Measurements from ENCODE around the gene STEAP3.

Gene STEAP3

GRCh38 chr2:119245076-119245840 is 21.6 kb downstream of the STEAP3 start:
- Histone ChIP-seq H3K9me3 (ENCODE audit: insufficient read depth, low read depth, low read length) (no peaks in the 10 kb centered on the region), H3K9me2 (replicated peaks; ENCODE audit: low read depth, low read length) (no peaks in the 10 kb centered on the region), H3K9ac (ENCODE audit: low read depth, low read length, poor library complexity, severe bottlenecking) (no peak overlapping the region), H3K79me2 (ENCODE audit: insufficient read depth, low read length) (no peaks in the 10 kb centered on the region), H3F3A (ENCODE audit: low read depth) (no peaks in the 10 kb centered on the region), H4K20me1 (ENCODE audit: insufficient read depth, low read length, poor library complexity, severe bottlenecking) (no peaks in the 10 kb centered on the region), H3K4me2 (ENCODE audit: low read depth, low read length, poor library complexity, severe bottlenecking) (no peak overlapping the region), H3K4me3 (ENCODE audit: low read length, poor library complexity, severe bottlenecking) (no peak overlapping the region), H3K4me1 (ENCODE audit: insufficient read depth, low read length, poor library complexity, severe bottlenecking) (no peaks in the 10 kb centered on the region), H2AFZ (ENCODE audit: low read length) (no peak overlapping the region), H3K27me3 (ENCODE audit: insufficient read depth, low read length, poor library complexity, severe bottlenecking) (no peaks in the 10 kb centered on the region), H3K36me3 (ENCODE audit: insufficient read depth, low read length) (no peaks in the 10 kb centered on the region)
- no peak for TF ChIP-seq EZH2phosphoT487 (IDR thresholded peaks at IDR 0.05; ENCODE audit: borderline replicate concordance)
- TF ChIP-seq, protein P1, sequence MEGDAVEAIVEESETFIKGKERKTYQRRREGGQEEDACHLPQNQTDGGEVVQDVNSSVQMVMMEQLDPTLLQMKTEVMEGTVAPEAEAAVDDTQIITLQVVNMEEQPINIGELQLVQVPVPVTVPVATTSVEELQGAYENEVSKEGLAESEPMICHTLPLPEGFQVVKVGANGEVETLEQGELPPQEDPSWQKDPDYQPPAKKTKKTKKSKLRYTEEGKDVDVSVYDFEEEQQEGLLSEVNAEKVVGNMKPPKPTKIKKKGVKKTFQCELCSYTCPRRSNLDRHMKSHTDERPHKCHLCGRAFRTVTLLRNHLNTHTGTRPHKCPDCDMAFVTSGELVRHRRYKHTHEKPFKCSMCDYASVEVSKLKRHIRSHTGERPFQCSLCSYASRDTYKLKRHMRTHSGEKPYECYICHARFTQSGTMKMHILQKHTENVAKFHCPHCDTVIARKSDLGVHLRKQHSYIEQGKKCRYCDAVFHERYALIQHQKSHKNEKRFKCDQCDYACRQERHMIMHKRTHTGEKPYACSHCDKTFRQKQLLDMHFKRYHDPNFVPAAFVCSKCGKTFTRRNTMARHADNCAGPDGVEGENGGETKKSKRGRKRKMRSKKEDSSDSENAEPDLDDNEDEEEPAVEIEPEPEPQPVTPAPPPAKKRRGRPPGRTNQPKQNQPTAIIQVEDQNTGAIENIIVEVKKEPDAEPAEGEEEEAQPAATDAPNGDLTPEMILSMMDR (conservative IDR thresholded peaks at IDR 0.05; ENCODE audit: low read length): no peak

- TF ChIP-seq, protein P1 (conservative IDR thresholded peaks at IDR 0.05; ENCODE audit: low read length): no peak
- no peak for TF ChIP-seq EZH2phosphoT487 (IDR thresholded peaks at IDR 0.05; ENCODE audit: borderline replicate concordance)
- Histone ChIP-seq H3K9me3 (ENCODE audit: insufficient read depth, low read depth, low read length) (no peaks in the 10 kb centered on the region), H3F3A (ENCODE audit: low read depth) (no peaks in the 10 kb centered on the region), H3K4me1 (ENCODE audit: insufficient read depth, low read length, poor library complexity, severe bottlenecking) (no peaks in the 10 kb centered on the region), H3K4me2 (ENCODE audit: low read depth, low read length, poor library complexity, severe bottlenecking) (no peak overlapping the region), H3K36me3 (ENCODE audit: insufficient read depth, low read length) (no peaks in the 10 kb centered on the region), H2AFZ (ENCODE audit: low read length) (no peak overlapping the region), H3K4me3 (ENCODE audit: low read length, poor library complexity, severe bottlenecking) (no peak overlapping the region), H3K79me2 (ENCODE audit: insufficient read depth, low read length) (no peaks in the 10 kb centered on the region), H4K20me1 (ENCODE audit: insufficient read depth, low read length, poor library complexity, severe bottlenecking) (no peaks in the 10 kb centered on the region), H3K9ac (ENCODE audit: low read depth, low read length, poor library complexity, severe bottlenecking) (no peak overlapping the region), H3K9me2 (replicated peaks; ENCODE audit: low read depth, low read length) (no peaks in the 10 kb centered on the region), H3K27me3 (ENCODE audit: insufficient read depth, low read length, poor library complexity, severe bottlenecking) (no peaks in the 10 kb centered on the region)
These were observed 22.2 kb downstream of the STEAP3 start for GRCh38 chr2:119245841-119246230.

- no peak overlapping the region for H3K9ac ChIP-seq (ENCODE audit: low read depth, low read length, poor library complexity, severe bottlenecking)
- no peaks in the 10 kb centered on the region for H3K9me3 ChIP-seq (ENCODE audit: insufficient read depth, low read depth, low read length)
- TF ChIP-seq EZH2phosphoT487 (IDR thresholded peaks at IDR 0.05; ENCODE audit: borderline replicate concordance): no peak
- TF ChIP-seq, protein P1 (conservative IDR thresholded peaks at IDR 0.05; ENCODE audit: low read length): no peak
- H3K27me3 ChIP-seq (ENCODE audit: insufficient read depth, low read length, poor library complexity, severe bottlenecking): no peaks in the 10 kb centered on the region
- no peak overlapping the region for H3K4me3 ChIP-seq (ENCODE audit: low read length, poor library complexity, severe bottlenecking)
- H3K36me3 ChIP-seq (ENCODE audit: insufficient read depth, low read length): no peaks in the 10 kb centered on the region
- no peaks in the 10 kb centered on the region for H3F3A ChIP-seq (ENCODE audit: low read depth)
- H3K9me2 ChIP-seq (replicated peaks; ENCODE audit: low read depth, low read length): no peaks in the 10 kb centered on the region
- H3K4me2 ChIP-seq (ENCODE audit: low read depth, low read length, poor library complexity, severe bottlenecking): no peak overlapping the region
- no peaks in the 10 kb centered on the region for H4K20me1 ChIP-seq (ENCODE audit: insufficient read depth, low read length, poor library complexity, severe bottlenecking)
- H2AFZ ChIP-seq (ENCODE audit: low read length): no peak overlapping the region
- H3K79me2 ChIP-seq (ENCODE audit: insufficient read depth, low read length): no peaks in the 10 kb centered on the region
- H3K4me1 ChIP-seq (ENCODE audit: insufficient read depth, low read length, poor library complexity, severe bottlenecking): no peaks in the 10 kb centered on the region
These were observed 23.5 kb downstream of the STEAP3 start for GRCh38 chr2:119246884-119247843.

All from Loucy (cell line).